HUES48 (cell line): ENCODE results near the gene PLA2G2C.

ENCODE experiments used
- H3K27ac ChIP-seq: one replicate; pipeline ENCODE4 v1.7.0; 2013; ENCODE audit warnings: low read depth, low read length, inconsistent platforms
- H3K27me3 ChIP-seq: 2 replicates; pipeline ENCODE4 v1.6.1; 2013; ENCODE audit warnings: mild to moderate bottlenecking, low read length; ENCODE audit not compliant: control insufficient read depth, insufficient read depth
- H3K36me3 ChIP-seq: 2 replicates; pipeline ENCODE4 v1.6.1; 2013; ENCODE audit warnings: low read length; ENCODE audit not compliant: control insufficient read depth, insufficient read depth
- H3K4me1 ChIP-seq: 2 replicates; pipeline ENCODE4 v1.6.1; 2013; ENCODE audit warnings: mild to moderate bottlenecking, low read length; ENCODE audit not compliant: control insufficient read depth, insufficient read depth
- H3K4me3 ChIP-seq: 2 replicates; pipeline ENCODE4 v1.5.1; 2013; ENCODE audit warnings: mild to moderate bottlenecking, low read depth, low read length
- H3K9ac ChIP-seq: 2 replicates; pipeline ENCODE4 v1.6.1; 2013; ENCODE audit warnings: mild to moderate bottlenecking, low read depth, low read length, moderate library complexity
- H3K9me3 ChIP-seq: 2 replicates; pipeline ENCODE4 v1.6.1; 2013; ENCODE audit warnings: low read length; ENCODE audit not compliant: control insufficient read depth, insufficient read depth

PLA2G2C gene

DNA sequence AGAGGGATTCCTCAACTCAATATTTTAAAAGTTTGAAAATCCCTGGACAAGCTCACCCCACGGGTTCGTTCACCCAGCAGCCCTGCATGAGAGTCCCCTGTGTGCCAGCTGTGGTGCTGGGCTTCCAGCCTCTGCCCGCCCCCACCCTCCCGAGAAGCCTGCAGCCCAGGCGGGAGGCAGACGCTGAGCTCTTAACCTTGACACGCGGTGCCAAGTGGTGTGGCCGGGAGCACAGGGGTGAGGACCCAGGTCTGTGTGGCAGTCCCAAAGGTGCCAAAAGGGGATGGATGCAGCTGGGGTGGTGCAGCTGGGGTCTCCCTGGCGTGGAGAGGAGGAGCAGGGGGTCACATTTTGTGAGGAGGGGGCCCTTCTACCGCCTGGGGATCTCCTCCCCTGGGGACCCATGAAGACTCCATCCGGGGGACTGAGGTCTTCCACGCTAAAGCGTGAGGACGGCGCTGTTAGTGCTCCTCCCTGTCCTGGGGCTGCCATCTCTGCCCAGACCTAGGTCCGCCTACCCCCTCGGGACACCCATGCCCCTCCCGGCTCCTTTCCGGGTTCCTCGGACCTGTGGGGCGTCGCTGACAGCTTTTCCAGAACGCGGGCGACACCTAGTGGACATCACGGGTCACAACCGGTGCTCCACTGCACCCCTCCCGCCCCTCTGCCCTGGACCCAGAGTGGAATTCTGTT lies 34.3 kb downstream of the PLA2G2C start:
- no peak overlapping the region for H3K27ac ChIP-seq
- peak overlapping the region; percentile 45 for H3K4me3 ChIP-seq
- peaks cover 10% of the 10 kb centered on the region for H3K4me1 ChIP-seq
- no peaks in the 10 kb centered on the region for H3K9me3 ChIP-seq
- H3K36me3 ChIP-seq: no peaks in the 10 kb centered on the region
- no peak overlapping the region for H3K9ac ChIP-seq
- no peaks in the 10 kb centered on the region for H3K27me3 ChIP-seq

DNA sequence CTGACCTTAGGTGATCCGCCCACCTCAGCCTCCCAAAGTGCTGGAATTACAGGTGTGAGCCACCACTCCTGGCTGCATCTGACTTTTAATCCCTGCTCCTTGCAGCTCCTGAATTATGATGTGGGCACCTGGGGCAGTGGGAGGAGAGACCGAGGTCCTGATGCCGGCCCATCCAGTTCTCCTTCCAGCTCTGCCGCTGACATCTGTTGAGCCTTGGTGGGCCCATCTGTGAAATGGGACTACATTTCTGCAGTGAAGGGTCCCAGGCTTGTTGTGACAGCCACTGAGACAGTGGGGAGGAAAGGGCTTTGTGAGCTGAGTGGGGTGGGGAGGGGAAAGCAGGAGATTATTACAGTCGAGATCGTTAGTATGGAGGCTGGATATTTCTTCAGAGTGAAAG lies 35.3 kb downstream of the PLA2G2C start:
- H3K9me3 ChIP-seq: no peaks in the 10 kb centered on the region
- H3K27ac ChIP-seq: no peak overlapping the region
- H3K9ac ChIP-seq: no peak overlapping the region
- H3K36me3 ChIP-seq: no peaks in the 10 kb centered on the region
- peaks cover 10% of the 10 kb centered on the region for H3K4me1 ChIP-seq
- no peaks in the 10 kb centered on the region for H3K27me3 ChIP-seq
- H3K4me3 ChIP-seq: no peak overlapping the region

- peaks cover 10% of the 10 kb centered on the region for H3K4me1 ChIP-seq
Observed at GRCh38 chr1:20150326-20150705, 36.0 kb downstream of the PLA2G2C start.

DNA sequence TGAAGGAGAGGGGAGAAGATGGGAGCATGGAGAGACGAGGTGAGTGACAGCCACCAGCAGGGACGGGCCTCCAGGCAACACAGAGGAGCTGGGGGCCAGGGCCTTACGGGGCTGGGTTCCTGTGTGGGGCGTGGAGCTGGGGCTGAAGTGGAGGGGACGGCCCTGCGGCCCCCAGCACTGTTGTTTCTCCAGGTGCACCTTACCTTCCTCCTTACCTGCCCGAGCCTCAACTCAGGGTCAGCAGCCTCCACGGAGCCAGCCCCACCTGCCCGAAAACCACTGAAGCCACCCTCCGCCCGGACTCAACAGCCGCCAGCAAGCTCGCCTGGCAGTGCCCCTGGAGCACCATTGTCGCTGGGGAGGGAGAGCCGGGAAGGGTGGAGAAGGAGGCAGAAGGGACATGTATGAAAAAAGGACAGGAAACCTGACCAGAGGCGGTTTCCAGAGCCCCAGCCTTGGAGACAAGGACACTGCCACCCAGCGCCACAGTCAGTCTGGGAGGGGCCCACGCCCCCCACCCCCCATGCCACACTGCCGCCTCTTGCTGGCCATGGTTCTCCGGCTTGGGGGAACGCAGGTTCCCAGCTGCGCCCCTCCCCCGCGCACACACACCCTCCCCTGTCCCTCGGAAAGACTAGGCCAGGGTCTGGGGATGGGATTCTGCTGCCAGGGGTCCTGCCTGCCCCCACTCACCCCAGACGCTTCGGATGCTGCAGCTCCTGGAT lies 36.6 kb downstream of the PLA2G2C start:
- no peaks in the 10 kb centered on the region for H3K36me3 ChIP-seq
- H3K27me3 ChIP-seq: no peaks in the 10 kb centered on the region
- peaks cover 10% of the 10 kb centered on the region for H3K4me1 ChIP-seq
- H3K9me3 ChIP-seq: no peaks in the 10 kb centered on the region
- no peak overlapping the region for H3K4me3 ChIP-seq
- H3K9ac ChIP-seq: no peak overlapping the region
- no peak overlapping the region for H3K27ac ChIP-seq

More at GRCh38 chr1:20150326-20150705, 36.0 kb downstream of the PLA2G2C start:
- no peaks in the 10 kb centered on the region for H3K36me3 ChIP-seq
- H3K9ac ChIP-seq: no peak overlapping the region
- H3K9me3 ChIP-seq: no peaks in the 10 kb centered on the region
- no peaks in the 10 kb centered on the region for H3K27me3 ChIP-seq
- H3K4me3 ChIP-seq: no peak overlapping the region
- H3K27ac ChIP-seq: no peak overlapping the region

- no peak overlapping the region for H3K27ac ChIP-seq
Observed at GRCh38 chr1:20148571-20149500, 37.5 kb downstream of the PLA2G2C start.

GRCh38 chr1:20147846-20148570 lies 38.3 kb downstream of the PLA2G2C start:
- Histone ChIP-seq H3K4me1 (peaks cover 9% of the 10 kb centered on the region), H3K36me3 (no peaks in the 10 kb centered on the region), H3K9ac (no peak overlapping the region), H3K4me3 (no peak overlapping the region), H3K9me3 (no peaks in the 10 kb centered on the region), H3K27me3 (no peaks in the 10 kb centered on the region), H3K27ac (no peak overlapping the region)

More at GRCh38 chr1:20148571-20149500, 37.5 kb downstream of the PLA2G2C start:
- Histone ChIP-seq H3K4me3 (no peak overlapping the region), H3K9ac (no peak overlapping the region), H3K9me3 (no peaks in the 10 kb centered on the region), H3K4me1 (peaks cover 10% of the 10 kb centered on the region), H3K36me3 (no peaks in the 10 kb centered on the region), H3K27me3 (no peaks in the 10 kb centered on the region)

GRCh38 chr1:20143734-20144565 lies 42.4 kb downstream of the PLA2G2C start:
- H3K27ac ChIP-seq: no peak overlapping the region
- H3K4me3 ChIP-seq: no peak overlapping the region
- H3K4me1 ChIP-seq: no peaks in the 10 kb centered on the region
- no peak overlapping the region for H3K9ac ChIP-seq
- H3K27me3 ChIP-seq: no peaks in the 10 kb centered on the region
- no peaks in the 10 kb centered on the region for H3K9me3 ChIP-seq
- no peaks in the 10 kb centered on the region for H3K36me3 ChIP-seq

DNA sequence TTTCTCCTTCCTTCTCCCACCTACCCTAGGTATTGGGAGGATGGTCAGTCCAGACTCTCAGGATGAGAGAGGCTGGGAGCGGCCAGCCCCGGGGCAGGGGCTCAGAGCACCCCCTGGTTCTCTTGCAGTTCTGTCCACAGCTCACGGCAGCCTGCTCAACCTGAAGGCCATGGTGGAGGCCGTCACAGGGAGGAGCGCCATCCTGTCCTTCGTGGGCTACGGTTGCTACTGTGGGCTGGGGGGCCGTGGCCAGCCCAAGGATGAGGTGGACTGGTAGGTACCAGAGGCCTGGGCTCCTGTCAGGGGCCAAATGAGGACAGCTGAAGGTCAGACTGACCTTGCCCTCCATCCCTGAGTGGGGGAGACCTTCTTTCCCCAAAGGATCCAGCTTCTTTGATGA lies 43.0 kb downstream of the PLA2G2C start:
- Histone ChIP-seq H3K9ac (no peak overlapping the region), H3K27me3 (no peaks in the 10 kb centered on the region), H3K27ac (no peak overlapping the region), H3K9me3 (no peaks in the 10 kb centered on the region), H3K4me3 (no peak overlapping the region), H3K4me1 (no peaks in the 10 kb centered on the region), H3K36me3 (no peaks in the 10 kb centered on the region)

GRCh38 chr1:20142001-20142710 lies 44.2 kb downstream of the PLA2G2C start:
- H3K36me3 ChIP-seq: no peaks in the 10 kb centered on the region
- no peaks in the 10 kb centered on the region for H3K27me3 ChIP-seq
- no peak overlapping the region for H3K9ac ChIP-seq
- H3K4me3 ChIP-seq: no peak overlapping the region
- H3K27ac ChIP-seq: no peak overlapping the region
- H3K4me1 ChIP-seq: no peaks in the 10 kb centered on the region
- H3K9me3 ChIP-seq: no peaks in the 10 kb centered on the region
